Measurements from ENCODE around the gene ATP7B.
"Not testable (repeated sequence)": the region's sequence is repeated elsewhere in the genome, so short reads cannot be mapped to it uniquely, and the experiment has no call there.

Gene ATP7B

GRCh38 chr13:51999510-51999911 is 11.7 kb downstream of the ATP7B start:
- peak overlapping the region in 1 of 5 donors; percentile 45 for H3K4me3 ChIP-seq (ENCODE audit: low read depth in 1 of 5, low read length in 5 of 5)
- H3K9ac ChIP-seq (ENCODE audit: low read length in 5 of 5): no peak overlapping the region
- H3K4me1 ChIP-seq (ENCODE audit: control insufficient read depth in 5 of 5, insufficient read depth in 5 of 5, low read length in 5 of 5): peaks cover 5 to 36% (median 29%) of the 10 kb centered on the region in 5 donors
- no peaks in the 10 kb centered on the region for H3K9me3 ChIP-seq (ENCODE audit: control insufficient read depth in 5 of 5, low read length in 5 of 5)
- H3K27me3 ChIP-seq (ENCODE audit: control insufficient read depth in 5 of 5, insufficient read depth in 4 of 5, low read length in 5 of 5): no peaks in the 10 kb centered on the region
- no peaks in the 10 kb centered on the region for H3K36me3 ChIP-seq (ENCODE audit: control insufficient read depth in 5 of 5, insufficient read depth in 5 of 5, low read length in 5 of 5)
- no peak overlapping the region for H3K27ac ChIP-seq (ENCODE audit: low read depth, low read length)

- no peak overlapping the region for H3K27ac ChIP-seq (ENCODE audit: low read depth, low read length)
- H3K4me3 ChIP-seq (ENCODE audit: low read depth in 1 of 5, low read length in 5 of 5): peak overlapping the region in 1 of 5 donors; percentile 45
- no peaks in the 10 kb centered on the region for H3K36me3 ChIP-seq (ENCODE audit: control insufficient read depth in 5 of 5, insufficient read depth in 5 of 5, low read length in 5 of 5)
- H3K27me3 ChIP-seq (ENCODE audit: control insufficient read depth in 5 of 5, insufficient read depth in 4 of 5, low read length in 5 of 5): no peaks in the 10 kb centered on the region
- H3K4me1 ChIP-seq (ENCODE audit: control insufficient read depth in 5 of 5, insufficient read depth in 5 of 5, low read length in 5 of 5): peaks cover 5 to 36% (median 29%) of the 10 kb centered on the region in 5 donors
- no peaks in the 10 kb centered on the region for H3K9me3 ChIP-seq (ENCODE audit: control insufficient read depth in 5 of 5, low read length in 5 of 5)
- no peak overlapping the region for H3K9ac ChIP-seq (ENCODE audit: low read length in 5 of 5)
Measured at GRCh38 chr13:51998723-51999509, 12.3 kb downstream of the ATP7B start.

GRCh38 chr13:51997641-51998330 is 13.5 kb downstream of the ATP7B start:
- Histone ChIP-seq H3K4me1 (ENCODE audit: control insufficient read depth in 5 of 5, insufficient read depth in 5 of 5, low read length in 5 of 5) (peaks cover 5 to 36% (median 29%) of the 10 kb centered on the region in 5 donors), H3K36me3 (ENCODE audit: control insufficient read depth in 5 of 5, insufficient read depth in 5 of 5, low read length in 5 of 5) (no peaks in the 10 kb centered on the region), H3K27ac (ENCODE audit: low read depth, low read length) (no peak overlapping the region), H3K9ac (ENCODE audit: low read length in 5 of 5) (no peak overlapping the region), H3K27me3 (ENCODE audit: control insufficient read depth in 5 of 5, insufficient read depth in 4 of 5, low read length in 5 of 5) (no peaks in the 10 kb centered on the region), H3K9me3 (ENCODE audit: control insufficient read depth in 5 of 5, low read length in 5 of 5) (no peaks in the 10 kb centered on the region), H3K4me3 (ENCODE audit: low read depth in 1 of 5, low read length in 5 of 5) (no peak overlapping the region)

- no peaks in the 10 kb centered on the region for H3K9me3 ChIP-seq (ENCODE audit: control insufficient read depth in 5 of 5, low read length in 5 of 5)
- peaks cover 5 to 36% (median 29%) of the 10 kb centered on the region in 5 donors for H3K4me1 ChIP-seq (ENCODE audit: control insufficient read depth in 5 of 5, insufficient read depth in 5 of 5, low read length in 5 of 5)
- no peak overlapping the region for H3K4me3 ChIP-seq (ENCODE audit: low read depth in 1 of 5, low read length in 5 of 5)
- no peaks in the 10 kb centered on the region for H3K36me3 ChIP-seq (ENCODE audit: control insufficient read depth in 5 of 5, insufficient read depth in 5 of 5, low read length in 5 of 5)
- H3K27ac ChIP-seq (ENCODE audit: low read depth, low read length): no peak overlapping the region
- no peaks in the 10 kb centered on the region for H3K27me3 ChIP-seq (ENCODE audit: control insufficient read depth in 5 of 5, insufficient read depth in 4 of 5, low read length in 5 of 5)
- H3K9ac ChIP-seq (ENCODE audit: low read length in 5 of 5): no peak overlapping the region
Measured at GRCh38 chr13:51997186-51997585, 14.1 kb downstream of the ATP7B start.

GRCh38 chr13:51996641-51997040 is 14.6 kb downstream of the ATP7B start:
- Histone ChIP-seq H3K9ac (ENCODE audit: low read length in 5 of 5) (no peak overlapping the region), H3K9me3 (ENCODE audit: control insufficient read depth in 5 of 5, low read length in 5 of 5) (no peaks in the 10 kb centered on the region), H3K4me1 (ENCODE audit: control insufficient read depth in 5 of 5, insufficient read depth in 5 of 5, low read length in 5 of 5) (peaks cover 5 to 36% (median 29%) of the 10 kb centered on the region in 5 donors), H3K27me3 (ENCODE audit: control insufficient read depth in 5 of 5, insufficient read depth in 4 of 5, low read length in 5 of 5) (no peaks in the 10 kb centered on the region), H3K4me3 (ENCODE audit: low read depth in 1 of 5, low read length in 5 of 5) (no peak overlapping the region), H3K36me3 (ENCODE audit: control insufficient read depth in 5 of 5, insufficient read depth in 5 of 5, low read length in 5 of 5) (no peaks in the 10 kb centered on the region), H3K27ac (ENCODE audit: low read depth, low read length) (no peak overlapping the region)

GRCh38 chr13:51995677-51996551 is 15.3 kb downstream of the ATP7B start:
- no peaks in the 10 kb centered on the region for H3K9me3 ChIP-seq (ENCODE audit: control insufficient read depth in 5 of 5, low read length in 5 of 5)
- peak overlapping the region in 2 of 5 donors; percentile 13 to 49 for H3K9ac ChIP-seq (ENCODE audit: low read length in 5 of 5)
- H3K36me3 ChIP-seq (ENCODE audit: control insufficient read depth in 5 of 5, insufficient read depth in 5 of 5, low read length in 5 of 5): no peaks in the 10 kb centered on the region
- H3K4me1 ChIP-seq (ENCODE audit: control insufficient read depth in 5 of 5, insufficient read depth in 5 of 5, low read length in 5 of 5): peaks cover 5 to 36% (median 29%) of the 10 kb centered on the region in 5 donors
- H3K27ac ChIP-seq (ENCODE audit: low read depth, low read length): peak overlapping the region; percentile 13
- H3K4me3 ChIP-seq (ENCODE audit: low read depth in 1 of 5, low read length in 5 of 5): peak overlapping the region in 3 of 5 donors; percentile 34 to 40 (median 37)
- H3K27me3 ChIP-seq (ENCODE audit: control insufficient read depth in 5 of 5, insufficient read depth in 4 of 5, low read length in 5 of 5): no peaks in the 10 kb centered on the region

GRCh38 chr13:51993713-51994112 is 17.5 kb downstream of the ATP7B start:
- H3K9me3 ChIP-seq (ENCODE audit: control insufficient read depth in 5 of 5, low read length in 5 of 5): no peaks in the 10 kb centered on the region
- no peaks in the 10 kb centered on the region for H3K27me3 ChIP-seq (ENCODE audit: control insufficient read depth in 5 of 5, insufficient read depth in 4 of 5, low read length in 5 of 5)
- H3K4me1 ChIP-seq (ENCODE audit: control insufficient read depth in 5 of 5, insufficient read depth in 5 of 5, low read length in 5 of 5): peaks cover 5 to 19% (median 18%) of the 10 kb centered on the region in 5 donors
- H3K27ac ChIP-seq (ENCODE audit: low read depth, low read length): no peak overlapping the region
- H3K9ac ChIP-seq (ENCODE audit: low read length in 5 of 5): no peak overlapping the region
- H3K4me3 ChIP-seq (ENCODE audit: low read depth in 1 of 5, low read length in 5 of 5): no peak overlapping the region
- no peaks in the 10 kb centered on the region for H3K36me3 ChIP-seq (ENCODE audit: control insufficient read depth in 5 of 5, insufficient read depth in 5 of 5, low read length in 5 of 5)

- H3K4me1 ChIP-seq (ENCODE audit: control insufficient read depth in 5 of 5, insufficient read depth in 5 of 5, low read length in 5 of 5): no peaks in the 10 kb centered on the region
Measured at GRCh38 chr13:51988988-51989618, 22.1 kb downstream of the ATP7B start.

GRCh38 chr13:51984904-51985303 is 26.3 kb downstream of the ATP7B start:
- not testable (repeated sequence) for H3K36me3 ChIP-seq (ENCODE audit: control insufficient read depth in 5 of 5, insufficient read depth in 5 of 5, low read length in 5 of 5); H3K9me3 ChIP-seq (ENCODE audit: control insufficient read depth in 5 of 5, low read length in 5 of 5); H3K9ac ChIP-seq (ENCODE audit: low read length in 5 of 5); H3K4me3 ChIP-seq (ENCODE audit: low read depth in 1 of 5, low read length in 5 of 5); H3K27ac ChIP-seq (ENCODE audit: low read depth, low read length); H3K27me3 ChIP-seq (ENCODE audit: control insufficient read depth in 5 of 5, insufficient read depth in 4 of 5, low read length in 5 of 5)
- H3K4me1 ChIP-seq (ENCODE audit: control insufficient read depth in 5 of 5, insufficient read depth in 5 of 5, low read length in 5 of 5): peaks cover 0 to 11% (median 5%) of the 10 kb centered on the region in 5 donors

More at GRCh38 chr13:51988988-51989618, 22.1 kb downstream of the ATP7B start:
- no peaks in the 10 kb centered on the region for H3K27me3 ChIP-seq (ENCODE audit: control insufficient read depth in 5 of 5, insufficient read depth in 4 of 5, low read length in 5 of 5)
- no peak overlapping the region for H3K27ac ChIP-seq (ENCODE audit: low read depth, low read length)
- H3K9ac ChIP-seq (ENCODE audit: low read length in 5 of 5): no peak overlapping the region
- no peaks in the 10 kb centered on the region for H3K36me3 ChIP-seq (ENCODE audit: control insufficient read depth in 5 of 5, insufficient read depth in 5 of 5, low read length in 5 of 5)
- H3K4me3 ChIP-seq (ENCODE audit: low read depth in 1 of 5, low read length in 5 of 5): no peak overlapping the region
- no peaks in the 10 kb centered on the region for H3K9me3 ChIP-seq (ENCODE audit: control insufficient read depth in 5 of 5, low read length in 5 of 5)

Data from subcutaneous abdominal adipose tissue (tissue), 5 donors.